K562 (cell line): ENCODE measurements around the gene SLC1A7. TPM values are rescaled to one million over a fixed set of nuclear protein-coding genes. Genes with fewer than 3 reads are reported as not detected.

ENCODE experiments used
- ATAC-seq: fragments of 200-7000 bp; cut with Tn5 transposase; 3 replicates; pipeline ENCODE4 v1.9.1; 2020; ENCODE audit warnings: moderate library complexity
- BruUV-seq: library from RNA; stranded (reverse); fragments of 400-500 nt; replicated peaks from 2 replicates; lab custom pipeline; 2021; lab: Mats Ljungman, UMichigan
- CTCF ChIA-PET: fragments of 300-600 bp; formaldehyde crosslinking; extraction: SDS; loops from one replicate; lab custom pipeline; 2021; ENCODE audit warnings: low intra/inter-chr PET ratio; lab: Yijun Ruan, JAX
- POLR2A ChIA-PET: fragments of 300-600, 350-650 bp; sonication (Branson Sonifier 250); formaldehyde crosslinking; extraction: SDS; loops from one replicate; lab custom pipeline; 2021; ENCODE audit warnings: antibody characterized with exemption, inconsistent platforms; lab: Yijun Ruan, JAX
- DNase-seq, 4 experiments: peaks; one replicate each; pipeline versions ENCODE4 v3.0.0 to v3.0.0-alpha.2; 2011 to 2018; ENCODE audit warnings: low spot score in 3 of 4, mixed read lengths in 3 of 4; ENCODE audit errors: extremely low read depth in 1 of 4
- FAIRE-seq: peaks from 2 replicates; lab custom pipeline; 2011; peaks lifted over from hg19 to GRCh38; lab: Jason Lieb, UNC
- H2AFZ ChIP-seq: 2 replicates; pipeline ENCODE4 v1.6.0; 2011; ENCODE audit warnings: low read depth, low read length, control low read depth, inconsistent platforms
- H3K27ac ChIP-seq: fragments of 200-600 bp; 3 replicates; pipeline ENCODE4 v1.8.0; 2011; ENCODE audit warnings: low read depth, mild to moderate bottlenecking, control low read depth, inconsistent platforms, low read length, moderate library complexity, mixed read lengths; ENCODE audit errors: extremely low read depth
- H3K27me3 ChIP-seq, 2 experiments: fragments of 300-600 bp in 1 of 2; 2 replicates in 1 of 2; 3 replicates in 1 of 2; pipeline versions ENCODE4 v1.6.0 to v1.8.0; 2011; ENCODE audit warnings: inconsistent platforms in 2 of 2, low read length in 2 of 2, mild to moderate bottlenecking in 1 of 2, mixed read lengths in 1 of 2, moderate library complexity in 1 of 2; ENCODE audit not compliant: control insufficient read depth in 2 of 2, insufficient read depth in 2 of 2
- H3K36me3 ChIP-seq: fragments of 300-600 bp; 3 replicates; pipeline ENCODE4 v1.8.0; 2011; ENCODE audit warnings: mild to moderate bottlenecking, low read length, inconsistent platforms; ENCODE audit not compliant: control insufficient read depth, insufficient read depth
- H3K4me1 ChIP-seq, 2 experiments: fragments of 200-600 bp in 1 of 2; replicated peaks in 1 of 2; 2 replicates in 1 of 2; 3 replicates in 1 of 2; pipeline versions ENCODE4 v1.5.1 to v1.8.0; 2011; ENCODE audit warnings: inconsistent platforms in 2 of 2, low read length in 2 of 2, mild to moderate bottlenecking in 1 of 2, mixed read lengths in 1 of 2, moderate library complexity in 1 of 2; ENCODE audit not compliant: control insufficient read depth in 2 of 2, insufficient read depth in 2 of 2
- H3K4me2 ChIP-seq: 2 replicates; pipeline ENCODE4 v1.6.1; 2011; ENCODE audit warnings: low read length, control low read depth, inconsistent platforms, mixed read lengths; ENCODE audit not compliant: insufficient read depth
- H3K4me3 ChIP-seq: fragments of 200-600 bp; sonication (generic), shearing (Covaris generic); 2 replicates; pipeline ENCODE4 v1.5.1; 2016; ENCODE audit warnings: control low read depth, inconsistent platforms
- H3K79me2 ChIP-seq: fragments of 200-600 bp; 3 replicates; pipeline ENCODE4 v1.8.0; 2011; ENCODE audit warnings: low read length, inconsistent platforms; ENCODE audit not compliant: control insufficient read depth, insufficient read depth
- H3K9ac ChIP-seq, 2 experiments: 2 replicates each; pipeline versions ENCODE4 v1.6.0 to v1.6.1; 2011; ENCODE audit warnings: low read depth in 2 of 2, low read length in 2 of 2, control low read depth in 1 of 2, inconsistent platforms in 1 of 2, mild to moderate bottlenecking in 1 of 2, mixed read lengths in 1 of 2; ENCODE audit not compliant: insufficient read depth in 1 of 2
- H3K9me1 ChIP-seq: one replicate; pipeline ENCODE4 v1.6.0; 2011; ENCODE audit warnings: inconsistent platforms, mild to moderate bottlenecking, low read length, moderate library complexity; ENCODE audit not compliant: control insufficient read depth, insufficient read depth
- H3K9me3 ChIP-seq: replicated peaks from 2 replicates; pipeline ENCODE4 v1.5.1; 2011; ENCODE audit warnings: low read depth, low read length, inconsistent platforms; ENCODE audit not compliant: control insufficient read depth, insufficient read depth
- H4K20me1 ChIP-seq: replicated peaks from 2 replicates; pipeline ENCODE4 v1.6.1; 2011; ENCODE audit warnings: low read length, inconsistent platforms, mixed read lengths; ENCODE audit not compliant: control insufficient read depth, insufficient read depth
- ELF4 ChIP-seq: fragments of 450-650 bp; formaldehyde crosslinking; IDR thresholded peaks from 2 replicates; pipeline ENCODE4 v1.4.0; 2022; ENCODE audit warnings: missing genetic modification characterization
- GTF2F1 ChIP-seq: IDR thresholded peaks from 2 replicates; pipeline ENCODE4 v1.6.1; 2011; ENCODE audit warnings: low read depth, low read length, improper control_type of control experiment
- HDGF ChIP-seq: fragments of 450-650 bp; IDR thresholded peaks from 2 replicates; pipeline ENCODE4 v1.6.1; 2016
- L3MBTL2 ChIP-seq: fragments of 450-650 bp; IDR thresholded peaks from 2 replicates; pipeline ENCODE4 v1.6.1; 2016; ENCODE audit warnings: mild to moderate bottlenecking, moderate library complexity
- MBD1 ChIP-seq: fragments of 250-450 bp; sonication (Bioruptor Pico); IDR thresholded peaks from 2 replicates; pipeline ENCODE4 v1.8.0; 2022; ENCODE audit warnings: inconsistent platforms
- MBD2 ChIP-seq: sonication (generic); IDR thresholded peaks from 2 replicates; pipeline ENCODE4 v1.6.1; 2016; ENCODE audit warnings: low read depth, borderline replicate concordance
- MYNN ChIP-seq, 2 experiments: sonication (generic); formaldehyde crosslinking in 1 of 2; IDR thresholded peaks; 2 replicates each; pipeline versions ENCODE4 v1.5.0 to v1.6.1; 2016 to 2020; ENCODE audit warnings: antibody characterized with exemption in 1 of 2, missing genetic modification reagents in 1 of 2
- NFYB ChIP-seq: IDR thresholded peaks from 2 replicates; pipeline ENCODE4 v1.6.1; 2011; ENCODE audit warnings: mild to moderate bottlenecking, moderate library complexity; ENCODE audit not compliant: insufficient read length; ENCODE audit errors: extremely low read depth
- NONO ChIP-seq, 2 experiments: fragments of 200-400 bp in 1 of 2; fragments of 450-650 bp in 1 of 2; formaldehyde crosslinking in 1 of 2; IDR thresholded peaks; 2 replicates each; pipeline ENCODE4 v1.6.1; 2017; ENCODE audit warnings: low read depth in 2 of 2, mild to moderate bottlenecking in 2 of 2, moderate library complexity in 2 of 2, low read length in 1 of 2
- POLR3A ChIP-seq: IDR thresholded peaks from 2 replicates; pipeline ENCODE4 v1.6.1; 2011; ENCODE audit warnings: borderline replicate concordance, mild to moderate bottlenecking, moderate library complexity; ENCODE audit not compliant: insufficient read length, insufficient read depth; ENCODE audit errors: extremely low read depth
- RAD21 ChIP-seq, 2 experiments: fragments of 250-450 bp in 1 of 2; fragments of 450-650 bp in 1 of 2; sonication (Bioruptor Pico) in 1 of 2; formaldehyde crosslinking in 1 of 2; IDR thresholded peaks in 1 of 2; conservative IDR thresholded peaks in 1 of 2; 2 replicates each; pipeline versions ENCODE4 v1.4.0 to v1.8.0; 2020 to 2022; ENCODE audit warnings: mild to moderate bottlenecking in 2 of 2, moderate library complexity in 1 of 2
- SLC30A9 ChIP-seq: fragments of 250-450 bp; sonication (Bioruptor Pico); IDR thresholded peaks from 2 replicates; pipeline ENCODE4 v1.8.0; 2022; ENCODE audit warnings: mild to moderate bottlenecking, moderate library complexity
- SUPT5H ChIP-seq: fragments of 450-650 bp; IDR thresholded peaks from 2 replicates; pipeline ENCODE4 v1.6.1; 2016
- ZBTB26 ChIP-seq: fragments of 450-650 bp; formaldehyde crosslinking; IDR thresholded peaks from 2 replicates; pipeline ENCODE4 v1.4.0; 2022; ENCODE audit warnings: missing genetic modification characterization
- ZNF121 ChIP-seq: sonication (generic); formaldehyde crosslinking; conservative IDR thresholded peaks from 2 replicates; pipeline ENCODE4 v1.8.0; 2022; ENCODE audit warnings: missing genetic modification reagents
- ZNF589 ChIP-seq: fragments of 200-800 bp; sonication (Bioruptor generic); IDR thresholded peaks from 2 replicates; pipeline ENCODE4 v1.6.1; 2016; ENCODE audit warnings: low read depth, missing genetic modification characterization, missing compliant biosample characterization
- whole genome bisulfite sequencing: fragments of 100-300 bp; shearing (Covaris generic); methylation state at CpG from one replicate; pipeline ENCODE4 v1.1.6; 2016; ENCODE audit warnings: low coverage, mixed read lengths; ENCODE audit not compliant: insufficient coverage; ENCODE audit errors: missing lambda C conversion rate; 5-methylcytosine and 5-hydroxymethylcytosine counted together
- in situ Hi-C: fragments of 300-500 bp; cut with MboI; formaldehyde crosslinking; loops from 4 replicates; pipeline ENCODE4 v1.15.0; 2018; ENCODE audit warnings: inconsistent platforms, mixed read lengths
- intact Hi-C: fragments of 100-400 bp; cut with micrococcal nuclease; formaldehyde crosslinking; loops from 2 replicates; pipeline ENCODE4 v1.14.2; 2022
- polyA plus RNA-seq, 8 experiments: library from polyadenylated mRNA; depleted of rRNA in 4 of 8; stranded (reverse) in 5 of 8; unstranded in 3 of 8; fragments of >200 nt; fragmentation: Nextera tagmentation in 2 of 8; fragmentation: Illumina TruSeq in 1 of 8; extraction: Ambion mirVana in 2 of 8; extraction: Trizol in 1 of 8; gene quantifications; 2 replicates each; pipeline versions ENCODE4 v1.2.1 to v1.2.3, GENCODE V29; 2011 to 2014; ENCODE audit warnings: inconsistent platforms in 1 of 8, missing spikeins in 1 of 8
- total RNA-seq, 7 experiments: library from RNA; depleted of rRNA in 6 of 7; stranded (reverse); fragments of >200 nt in 6 of 7; fragmentation: Illumina TruSeq in 2 of 7; extraction: Trizol in 2 of 7; gene quantifications; 2 replicates each; pipeline versions ENCODE4 v1.2.1 to v1.2.3, GENCODE V29; 2011 to 2021; ENCODE audit warnings: low replicate concordance in 1 of 7
- TF ChIP-seq, protein P1 (sequence below): fragments of 450-650 bp; formaldehyde crosslinking; IDR thresholded peaks from 2 replicates; pipeline ENCODE4 v1.4.0; 2020; ENCODE audit warnings: mild to moderate bottlenecking, mixed read lengths
- TF ChIP-seq, protein P2 (sequence below): fragments of 450-650 bp; IDR thresholded peaks from 2 replicates; pipeline ENCODE4 v1.6.1; 2016; ENCODE audit warnings: antibody characterized with exemption

The SLC1A7 gene
- total and polyA plus RNA-seq, 9 of the 15 experiments (the other 6 are each of a cell fraction or from before 2014, with no cell fraction given) = 0.07 TPM; not detected in 8

- H2AFZ ChIP-seq = no peak overlapping the region
- H3K4me1 ChIP-seq = peaks cover 0 to 33% of the 10 kb centered on the region in 2 experiments; a peak in 2 of 5 replicates
- WGBS = 3% methylated on average over 11 of the region's 13 CpGs
- H3K36me3 ChIP-seq = no peaks in the 10 kb centered on the region
- no peak overlapping the region for H3K9ac ChIP-seq
- H3K27me3 ChIP-seq = peaks cover 0 to 33% of the 10 kb centered on the region in 2 experiments; a peak in 3 of 5 replicates
- H3K79me2 ChIP-seq = no peaks in the 10 kb centered on the region
- H3K27ac ChIP-seq = no peak overlapping the region
- H3K4me3 ChIP-seq = no peak overlapping the region
- in situ Hi-C loops (loop anchor here (5.0 kb wide), 1 partner anchor 45 kb away; no protein-coding TSS in a partner anchor), intact Hi-C loops (no loop called here)
- H3K9me3 ChIP-seq = no peaks in the 10 kb centered on the region
- BruUV-seq = no TSS peak
- DNase-seq = no peak
- no peak overlapping the region for H3K4me2 ChIP-seq
- POLR2A ChIA-PET = interaction anchor here (0.6 to 0.8 kb wide), 3 partner anchors 17 to 145 kb away, joined by 3 read pairs; no protein-coding TSS in a partner anchor
- H3K9me1 ChIP-seq = no peaks in the 10 kb centered on the region
- ATAC-seq = no peak
- peaks cover 4% of the 10 kb centered on the region; the same call in 1 of the 2 replicates for H4K20me1 ChIP-seq
- no peak for FAIRE-seq
- CTCF ChIA-PET = no interaction called here
- no peak for TF ChIP-seq RAD21 (CRISPR knock-in tag; conservative IDR thresholded peaks at IDR 0.05 in 1 of 2, IDR thresholded peaks at IDR 0.05 in 1 of 2)
- no peak for TF ChIP-seq NFYB
- TF ChIP-seq ZBTB26 (CRISPR knock-in tag) = no peak
- TF ChIP-seq, protein P1, sequence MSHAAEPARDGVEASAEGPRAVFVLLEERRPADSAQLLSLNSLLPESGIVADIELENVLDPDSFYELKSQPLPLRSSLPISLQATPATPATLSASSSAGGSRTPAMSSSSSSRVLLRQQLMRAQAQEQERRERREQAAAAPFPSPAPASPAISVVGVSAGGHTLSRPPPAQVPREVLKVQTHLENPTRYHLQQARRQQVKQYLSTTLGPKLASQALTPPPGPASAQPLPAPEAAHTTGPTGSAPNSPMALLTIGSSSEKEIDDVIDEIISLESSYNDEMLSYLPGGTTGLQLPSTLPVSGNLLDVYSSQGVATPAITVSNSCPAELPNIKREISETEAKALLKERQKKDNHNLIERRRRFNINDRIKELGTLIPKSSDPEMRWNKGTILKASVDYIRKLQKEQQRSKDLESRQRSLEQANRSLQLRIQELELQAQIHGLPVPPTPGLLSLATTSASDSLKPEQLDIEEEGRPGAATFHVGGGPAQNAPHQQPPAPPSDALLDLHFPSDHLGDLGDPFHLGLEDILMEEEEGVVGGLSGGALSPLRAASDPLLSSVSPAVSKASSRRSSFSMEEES (CRISPR knock-in tag) = no peak
- TF ChIP-seq MBD2 = no peak
- TF ChIP-seq SLC30A9 (CRISPR knock-in tag) = no peak
- no peak for TF ChIP-seq HDGF
- TF ChIP-seq MYNN (IDR thresholded peaks at IDR 0.05) = no peak
- no peak for TF ChIP-seq MYNN (CRISPR knock-in tag; IDR thresholded peaks at IDR 0.05)
- no peak for TF ChIP-seq MBD1 (CRISPR knock-in tag)
- TF ChIP-seq L3MBTL2 = no peak
- TF ChIP-seq SUPT5H = no peak
- TF ChIP-seq NONO (IDR thresholded peaks at IDR 0.05; ENCODE audit: low read depth in 2 of 2, low read length in 1 of 2) = no peak
- no peak for TF ChIP-seq POLR3A
- no peak for TF ChIP-seq ELF4
- no peak for TF ChIP-seq GTF2F1
- no peak for TF ChIP-seq ZNF589 (CRISPR knock-in tag)
- TF ChIP-seq ZNF121 (CRISPR knock-in tag) = no peak
- TF ChIP-seq, protein P2, sequence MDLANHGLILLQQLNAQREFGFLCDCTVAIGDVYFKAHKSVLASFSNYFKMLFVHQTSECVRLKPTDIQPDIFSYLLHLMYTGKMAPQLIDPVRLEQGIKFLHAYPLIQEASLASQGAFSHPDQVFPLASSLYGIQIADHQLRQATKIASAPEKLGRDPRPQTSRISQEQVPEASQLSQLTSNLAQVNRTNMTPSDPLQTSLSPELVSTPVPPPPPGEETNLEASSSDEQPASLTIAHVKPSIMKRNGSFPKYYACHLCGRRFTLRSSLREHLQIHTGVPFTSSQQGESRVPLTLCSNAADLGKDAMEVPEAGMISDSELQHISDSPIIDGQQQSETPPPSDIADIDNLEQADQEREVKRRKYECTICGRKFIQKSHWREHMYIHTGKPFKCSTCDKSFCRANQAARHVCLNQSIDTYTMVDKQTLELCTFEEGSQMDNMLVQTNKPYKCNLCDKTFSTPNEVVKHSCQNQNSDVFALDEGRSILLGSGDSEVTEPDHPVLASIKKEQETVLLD = no peak
Observed at GRCh38 chr1:53077599-53077965, 64.9 kb downstream of the SLC1A7 start.
